Measurements from ENCODE around the gene CNTN2.

Gene CNTN2

DNA sequence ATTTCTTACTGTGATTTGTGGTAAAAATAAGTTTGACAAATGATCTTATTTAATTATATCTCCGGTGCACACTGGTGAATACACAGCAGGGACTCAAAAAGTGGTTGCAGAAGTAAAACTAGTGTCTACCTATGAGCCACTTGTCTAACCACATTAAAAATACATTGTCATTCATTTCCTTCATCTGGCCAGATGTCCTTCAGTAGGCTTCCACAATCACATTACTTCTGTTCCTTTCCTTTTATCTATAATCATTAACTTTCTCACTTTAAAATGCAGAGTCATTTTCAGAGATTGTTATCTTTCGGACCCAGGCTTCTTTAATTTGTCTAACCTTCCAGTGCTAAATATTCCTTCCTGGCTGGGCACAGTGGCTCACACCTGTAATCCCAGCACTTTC, 75.7 kb downstream of the CNTN2 start:
- TF ChIP-seq FOXP2 (optimal IDR thresholded peaks at IDR 0.05; ENCODE audit: borderline replicate concordance, extremely low read depth, extremely low read length, insufficient read depth) (no peak), SIN3A (IDR thresholded peaks at IDR 0.05; ENCODE audit: borderline replicate concordance, insufficient read depth, low read length) (no peak), POLR2AphosphoS5 (IDR thresholded peaks at IDR 0.05; ENCODE audit: low read depth, low read length) (no peak)
- TF ChIP-seq, protein P1, sequence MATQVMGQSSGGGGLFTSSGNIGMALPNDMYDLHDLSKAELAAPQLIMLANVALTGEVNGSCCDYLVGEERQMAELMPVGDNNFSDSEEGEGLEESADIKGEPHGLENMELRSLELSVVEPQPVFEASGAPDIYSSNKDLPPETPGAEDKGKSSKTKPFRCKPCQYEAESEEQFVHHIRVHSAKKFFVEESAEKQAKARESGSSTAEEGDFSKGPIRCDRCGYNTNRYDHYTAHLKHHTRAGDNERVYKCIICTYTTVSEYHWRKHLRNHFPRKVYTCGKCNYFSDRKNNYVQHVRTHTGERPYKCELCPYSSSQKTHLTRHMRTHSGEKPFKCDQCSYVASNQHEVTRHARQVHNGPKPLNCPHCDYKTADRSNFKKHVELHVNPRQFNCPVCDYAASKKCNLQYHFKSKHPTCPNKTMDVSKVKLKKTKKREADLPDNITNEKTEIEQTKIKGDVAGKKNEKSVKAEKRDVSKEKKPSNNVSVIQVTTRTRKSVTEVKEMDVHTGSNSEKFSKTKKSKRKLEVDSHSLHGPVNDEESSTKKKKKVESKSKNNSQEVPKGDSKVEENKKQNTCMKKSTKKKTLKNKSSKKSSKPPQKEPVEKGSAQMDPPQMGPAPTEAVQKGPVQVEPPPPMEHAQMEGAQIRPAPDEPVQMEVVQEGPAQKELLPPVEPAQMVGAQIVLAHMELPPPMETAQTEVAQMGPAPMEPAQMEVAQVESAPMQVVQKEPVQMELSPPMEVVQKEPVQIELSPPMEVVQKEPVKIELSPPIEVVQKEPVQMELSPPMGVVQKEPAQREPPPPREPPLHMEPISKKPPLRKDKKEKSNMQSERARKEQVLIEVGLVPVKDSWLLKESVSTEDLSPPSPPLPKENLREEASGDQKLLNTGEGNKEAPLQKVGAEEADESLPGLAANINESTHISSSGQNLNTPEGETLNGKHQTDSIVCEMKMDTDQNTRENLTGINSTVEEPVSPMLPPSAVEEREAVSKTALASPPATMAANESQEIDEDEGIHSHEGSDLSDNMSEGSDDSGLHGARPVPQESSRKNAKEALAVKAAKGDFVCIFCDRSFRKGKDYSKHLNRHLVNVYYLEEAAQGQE (IDR thresholded peaks at IDR 0.05; ENCODE audit: insufficient read depth in 1 of 2, low read depth in 2 of 2, low read length in 2 of 2), result no peak

DNA sequence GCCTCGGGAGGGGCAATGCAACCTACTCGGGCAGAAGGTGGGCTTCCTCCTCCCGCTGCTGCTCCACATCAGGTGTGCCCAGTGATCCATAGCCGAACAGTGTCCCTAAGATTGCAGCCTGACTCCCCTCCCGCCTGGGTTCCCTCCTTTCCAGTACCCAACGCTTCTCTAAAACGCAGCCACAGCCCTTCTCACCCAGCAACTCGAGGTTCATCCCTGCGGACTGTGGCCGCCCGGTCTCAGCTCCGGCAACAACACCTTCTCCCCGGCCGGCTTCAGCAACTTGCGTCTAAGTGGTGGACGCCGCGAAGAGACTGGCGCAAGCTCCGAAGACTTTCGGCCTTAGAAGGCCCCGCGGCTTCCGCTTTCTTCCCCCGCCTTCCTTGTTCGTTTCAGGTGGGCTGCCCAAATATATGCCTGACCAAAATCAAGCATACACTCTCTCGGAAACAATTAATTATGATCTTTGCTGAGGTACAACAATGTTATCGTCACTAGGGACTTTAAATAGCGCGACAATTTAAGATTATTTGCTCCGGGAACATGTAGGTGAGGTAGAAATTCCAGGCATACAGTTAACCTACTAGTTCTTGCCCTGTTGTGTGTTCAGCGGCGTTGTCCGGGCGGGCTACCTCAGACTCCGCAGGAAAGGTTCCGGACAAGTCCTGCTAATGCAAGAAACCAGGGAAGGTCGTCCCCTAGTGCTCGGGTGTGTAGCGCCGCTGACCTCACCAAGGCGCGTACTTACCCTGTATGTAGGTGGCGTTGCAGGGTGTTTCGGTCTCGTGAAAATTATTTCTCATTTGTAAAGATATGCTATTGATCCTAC, 78.9 kb downstream of the CNTN2 start, which contains the start of gene RBBP5:
RBBP5 (minus strand) TSS at position 319 of the 829 bp plus-strand sequence; CDS start at position 214, 105 bp downstream.
- TF ChIP-seq FOXP2 (optimal IDR thresholded peaks at IDR 0.05; ENCODE audit: borderline replicate concordance, extremely low read depth, extremely low read length, insufficient read depth), result peak; percentile 97
- TF ChIP-seq POLR2AphosphoS5 (IDR thresholded peaks at IDR 0.05; ENCODE audit: low read depth, low read length), result peak; percentile 85
- TF ChIP-seq, protein P1 (IDR thresholded peaks at IDR 0.05; ENCODE audit: insufficient read depth in 1 of 2, low read depth in 2 of 2, low read length in 2 of 2), result 0 out of 4 replicates have a peak, but pooled peaks of 1 of the 2 experiments have one; percentile 27
- peak; percentile 61; the same call in 1 of the 2 replicates for TF ChIP-seq TAF1 (IDR thresholded peaks at IDR 0.05; ENCODE audit: borderline replicate concordance, insufficient read depth, low read length)
- peak; percentile 85; the same call in 1 of the 2 replicates for TF ChIP-seq SIN3A (IDR thresholded peaks at IDR 0.05; ENCODE audit: borderline replicate concordance, insufficient read depth, low read length)

DNA sequence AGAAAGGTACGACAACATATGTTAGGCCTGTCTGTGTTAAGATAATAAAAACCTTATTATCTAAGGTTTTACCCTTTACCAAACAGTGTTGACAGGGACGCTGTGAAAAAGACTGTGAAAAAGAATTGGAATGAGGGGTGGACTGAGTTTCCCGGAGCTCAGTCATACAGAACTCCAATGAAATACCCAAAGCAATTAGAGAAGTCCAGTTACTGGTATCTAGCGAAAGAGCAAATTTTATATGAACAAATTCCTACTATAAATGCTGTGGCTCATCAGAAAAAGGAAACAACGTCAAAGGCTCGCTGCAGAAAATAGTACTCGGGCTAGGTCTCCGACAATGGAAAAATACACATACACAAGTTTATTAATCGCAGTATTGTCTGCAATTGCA, 79.5 kb downstream of the CNTN2 start:
- TF ChIP-seq, protein P1 (IDR thresholded peaks at IDR 0.05; ENCODE audit: insufficient read depth in 1 of 2, low read depth in 2 of 2, low read length in 2 of 2), result no peak
- TF ChIP-seq SIN3A (IDR thresholded peaks at IDR 0.05; ENCODE audit: borderline replicate concordance, insufficient read depth, low read length) (no peak), FOXP2 (optimal IDR thresholded peaks at IDR 0.05; ENCODE audit: borderline replicate concordance, extremely low read depth, extremely low read length, insufficient read depth) (no peak), POLR2AphosphoS5 (IDR thresholded peaks at IDR 0.05; ENCODE audit: low read depth, low read length) (no peak), TAF1 (IDR thresholded peaks at IDR 0.05; ENCODE audit: borderline replicate concordance, insufficient read depth, low read length) (no peak)

DNA sequence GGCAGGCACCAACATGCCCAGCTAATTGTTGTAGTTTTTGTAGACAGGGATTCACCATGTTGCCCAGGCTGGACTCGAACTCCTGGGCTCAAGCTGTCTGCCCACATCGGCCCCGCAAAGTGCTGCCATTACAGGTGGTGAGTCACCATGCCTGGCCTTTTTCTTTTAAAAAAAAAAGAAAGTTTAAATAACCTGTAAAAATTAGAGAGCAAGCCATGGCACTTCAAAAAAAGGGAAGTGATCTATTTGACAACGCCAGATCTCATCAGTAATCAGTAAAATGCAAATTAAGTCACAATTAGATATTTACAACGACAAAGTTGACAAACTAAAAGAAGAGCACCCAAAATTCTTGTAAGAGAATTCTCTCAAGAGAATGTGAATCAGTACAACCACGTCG, 81.7 kb downstream of the CNTN2 start:
- no peak for TF ChIP-seq FOXP2 (optimal IDR thresholded peaks at IDR 0.05; ENCODE audit: borderline replicate concordance, extremely low read depth, extremely low read length, insufficient read depth)
- no peak for TF ChIP-seq POLR2AphosphoS5 (IDR thresholded peaks at IDR 0.05; ENCODE audit: low read depth, low read length)
- TF ChIP-seq, protein P1 (IDR thresholded peaks at IDR 0.05; ENCODE audit: insufficient read depth in 1 of 2, low read depth in 2 of 2, low read length in 2 of 2), result no peak
- no peak for TF ChIP-seq SIN3A (IDR thresholded peaks at IDR 0.05; ENCODE audit: borderline replicate concordance, insufficient read depth, low read length)
- no peak for TF ChIP-seq TAF1 (IDR thresholded peaks at IDR 0.05; ENCODE audit: borderline replicate concordance, insufficient read depth, low read length)
